Neural cell (in vitro differentiated cells): ENCODE measurements around the gene ZNF396. TPM values are rescaled to one million over a fixed set of nuclear protein-coding genes. Genes with fewer than 3 reads are reported as not detected.

Source experiments
- H2AFZ ChIP-seq: fragments of 200-600, 300-800 bp; sonication (generic), shearing (Covaris generic); 2 replicates; pipeline ENCODE4 v1.6.0; 2014; ENCODE audit warnings: low read depth, mild to moderate bottlenecking, antibody characterized with exemption, low read length, moderate library complexity
- H3F3A ChIP-seq: fragments of 200-600 bp; shearing (Covaris generic); 2 replicates; pipeline ENCODE4 v1.6.1; 2016; ENCODE audit warnings: mild to moderate bottlenecking, moderate library complexity, mixed read lengths, antibody characterized with exemption, low read length; ENCODE audit not compliant: insufficient read depth, poor library complexity, severe bottlenecking
- H3K27ac ChIP-seq: fragments of 200-600, 300-800 bp; sonication (generic), shearing (Covaris generic); 2 replicates; pipeline ENCODE4 v1.5.1; 2014; ENCODE audit warnings: mild to moderate bottlenecking, low read length, moderate library complexity
- H3K27me3 ChIP-seq: fragments of 300-800, 200-600 bp; sonication (generic), shearing (Covaris generic); 2 replicates; pipeline ENCODE4 v1.6.0; 2014; ENCODE audit warnings: mild to moderate bottlenecking, low read depth, low read length, moderate library complexity; ENCODE audit not compliant: insufficient read depth
- H3K36me3 ChIP-seq: fragments of 300-800, 200-600 bp; sonication (generic), shearing (Covaris generic); 2 replicates; pipeline ENCODE4 v1.5.1; 2014; ENCODE audit warnings: mild to moderate bottlenecking, antibody characterized with exemption, low read length, moderate library complexity; ENCODE audit not compliant: insufficient read depth
- H3K4me2 ChIP-seq: fragments of 300-800, 200-600 bp; sonication (generic), shearing (Covaris generic); 2 replicates; pipeline ENCODE4 v1.6.0; 2014; ENCODE audit warnings: mild to moderate bottlenecking, low read length
- H3K4me3 ChIP-seq: fragments of 300-800, 200-600 bp; sonication (generic), shearing (Covaris generic); 2 replicates; pipeline ENCODE4 v1.5.1; 2014; ENCODE audit warnings: mild to moderate bottlenecking, low read length, moderate library complexity
- H3K79me2 ChIP-seq: fragments of 200-600 bp; shearing (Covaris generic); replicated peaks from 2 replicates; pipeline ENCODE4 v1.6.0; 2014; ENCODE audit warnings: mild to moderate bottlenecking, low read length, moderate library complexity; ENCODE audit not compliant: insufficient read depth
- H3K9ac ChIP-seq: fragments of 300-800, 200-600 bp; sonication (generic), shearing (Covaris generic); 2 replicates; pipeline ENCODE4 v1.6.1; 2016; ENCODE audit warnings: mild to moderate bottlenecking, low read length, mixed read lengths
- H3K9me2 ChIP-seq: fragments of 200-600 bp; shearing (Covaris generic); 2 replicates; pipeline ENCODE4 v1.6.1; 2016; ENCODE audit warnings: mild to moderate bottlenecking, low read length, mixed read lengths; ENCODE audit not compliant: insufficient read depth
- H3K9me3 ChIP-seq: fragments of 200-600, 300-800 bp; sonication (generic), shearing (Covaris generic); 2 replicates; pipeline ENCODE4 v1.6.1; 2016; ENCODE audit warnings: mild to moderate bottlenecking, mixed run types, low read length, moderate library complexity, mixed read lengths
- H4K20me1 ChIP-seq: fragments of 200-600 bp; shearing (Covaris generic); 2 replicates; pipeline ENCODE4 v1.6.1; 2016; ENCODE audit warnings: mild to moderate bottlenecking, mixed run types; ENCODE audit not compliant: insufficient read depth
- EP300 ChIP-seq: fragments of 450-650 bp; conservative IDR thresholded peaks from 2 replicates; pipeline ENCODE4 v1.6.1; 2014; ENCODE audit warnings: antibody characterized with exemption, mild to moderate bottlenecking, moderate library complexity; ENCODE audit not compliant: poor library complexity, severe bottlenecking
- EZH2 ChIP-seq: fragments of 200-600, 300-800 bp; shearing (Covaris generic), sonication (generic); IDR thresholded peaks from 2 replicates; pipeline ENCODE4 v1.6.1; 2014; ENCODE audit warnings: antibody characterized with exemption, low read length, borderline replicate concordance, mild to moderate bottlenecking; ENCODE audit not compliant: insufficient read depth, poor library complexity, severe bottlenecking
- MXI1 ChIP-seq: fragments of 450-650 bp; conservative IDR thresholded peaks from 2 replicates; pipeline ENCODE4 v1.6.1; 2014; ENCODE audit warnings: antibody characterized with exemption, mild to moderate bottlenecking; ENCODE audit not compliant: poor library complexity, severe bottlenecking
- POLR2AphosphoS5 ChIP-seq: IDR thresholded peaks from 2 replicates; pipeline ENCODE4 v1.6.1; 2012
- RAD21 ChIP-seq: fragments of 450-650 bp; conservative IDR thresholded peaks from 2 replicates; pipeline ENCODE4 v1.6.1; 2014; ENCODE audit warnings: antibody characterized with exemption, mild to moderate bottlenecking, moderate library complexity
- SMC3 ChIP-seq: fragments of 450-650 bp; conservative IDR thresholded peaks from 2 replicates; pipeline ENCODE4 v1.6.1; 2014; ENCODE audit warnings: antibody characterized with exemption, mild to moderate bottlenecking, moderate library complexity; ENCODE audit not compliant: poor library complexity
- TAF1 ChIP-seq: IDR thresholded peaks from 2 replicates; pipeline ENCODE4 v1.6.1; 2012; ENCODE audit warnings: low read depth
- polyA plus RNA-seq: library from polyadenylated mRNA; depleted of rRNA; stranded (reverse); fragments of >200 nt; gene quantifications from 2 replicates; pipeline ENCODE4 v1.2.3, GENCODE V29; 2014
- TF ChIP-seq, protein P1 (sequence below): IDR thresholded peaks from 2 replicates; pipeline ENCODE4 v1.6.1; 2012; ENCODE audit warnings: borderline replicate concordance
- TF ChIP-seq, protein P2 (sequence below): fragments of 450-650 bp; IDR thresholded peaks from 2 replicates; pipeline ENCODE4 v1.5.1; 2014; ENCODE audit warnings: antibody characterized with exemption, mild to moderate bottlenecking, moderate library complexity; ENCODE audit not compliant: poor library complexity, severe bottlenecking

The ZNF396 gene
- polyA plus RNA-seq, 1 donor from 2014 or later, result 0.92 TPM

DNA sequence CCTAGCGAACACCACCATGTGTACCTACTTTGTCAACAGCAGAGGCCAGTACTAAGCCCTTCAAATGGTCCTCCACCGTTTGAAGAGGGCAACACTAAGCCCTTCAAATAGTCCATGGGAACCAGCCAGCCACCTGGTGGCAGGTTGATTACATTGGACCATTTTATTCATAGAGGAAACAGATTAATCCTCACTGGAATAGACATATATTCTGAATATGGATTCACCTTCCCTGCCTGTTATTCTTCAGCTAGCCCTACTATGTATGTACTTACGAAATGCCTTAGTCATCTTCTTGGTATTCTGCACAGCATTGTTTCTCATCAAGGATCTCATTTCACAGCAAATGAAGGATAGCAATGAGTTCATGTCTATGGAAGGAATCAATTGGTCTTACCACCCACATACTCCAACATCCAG is 10.0 kb upstream of the ZNF396 start:
- TF ChIP-seq TAF1, result no peak
- no peak for TF ChIP-seq EP300
- no peak for TF ChIP-seq MXI1
- TF ChIP-seq SMC3, result no peak
- TF ChIP-seq RAD21, result no peak
- no peak for TF ChIP-seq EZH2
- TF ChIP-seq POLR2AphosphoS5, result no peak
- TF ChIP-seq, protein P1, sequence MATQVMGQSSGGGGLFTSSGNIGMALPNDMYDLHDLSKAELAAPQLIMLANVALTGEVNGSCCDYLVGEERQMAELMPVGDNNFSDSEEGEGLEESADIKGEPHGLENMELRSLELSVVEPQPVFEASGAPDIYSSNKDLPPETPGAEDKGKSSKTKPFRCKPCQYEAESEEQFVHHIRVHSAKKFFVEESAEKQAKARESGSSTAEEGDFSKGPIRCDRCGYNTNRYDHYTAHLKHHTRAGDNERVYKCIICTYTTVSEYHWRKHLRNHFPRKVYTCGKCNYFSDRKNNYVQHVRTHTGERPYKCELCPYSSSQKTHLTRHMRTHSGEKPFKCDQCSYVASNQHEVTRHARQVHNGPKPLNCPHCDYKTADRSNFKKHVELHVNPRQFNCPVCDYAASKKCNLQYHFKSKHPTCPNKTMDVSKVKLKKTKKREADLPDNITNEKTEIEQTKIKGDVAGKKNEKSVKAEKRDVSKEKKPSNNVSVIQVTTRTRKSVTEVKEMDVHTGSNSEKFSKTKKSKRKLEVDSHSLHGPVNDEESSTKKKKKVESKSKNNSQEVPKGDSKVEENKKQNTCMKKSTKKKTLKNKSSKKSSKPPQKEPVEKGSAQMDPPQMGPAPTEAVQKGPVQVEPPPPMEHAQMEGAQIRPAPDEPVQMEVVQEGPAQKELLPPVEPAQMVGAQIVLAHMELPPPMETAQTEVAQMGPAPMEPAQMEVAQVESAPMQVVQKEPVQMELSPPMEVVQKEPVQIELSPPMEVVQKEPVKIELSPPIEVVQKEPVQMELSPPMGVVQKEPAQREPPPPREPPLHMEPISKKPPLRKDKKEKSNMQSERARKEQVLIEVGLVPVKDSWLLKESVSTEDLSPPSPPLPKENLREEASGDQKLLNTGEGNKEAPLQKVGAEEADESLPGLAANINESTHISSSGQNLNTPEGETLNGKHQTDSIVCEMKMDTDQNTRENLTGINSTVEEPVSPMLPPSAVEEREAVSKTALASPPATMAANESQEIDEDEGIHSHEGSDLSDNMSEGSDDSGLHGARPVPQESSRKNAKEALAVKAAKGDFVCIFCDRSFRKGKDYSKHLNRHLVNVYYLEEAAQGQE, result no peak
- TF ChIP-seq, protein P2, sequence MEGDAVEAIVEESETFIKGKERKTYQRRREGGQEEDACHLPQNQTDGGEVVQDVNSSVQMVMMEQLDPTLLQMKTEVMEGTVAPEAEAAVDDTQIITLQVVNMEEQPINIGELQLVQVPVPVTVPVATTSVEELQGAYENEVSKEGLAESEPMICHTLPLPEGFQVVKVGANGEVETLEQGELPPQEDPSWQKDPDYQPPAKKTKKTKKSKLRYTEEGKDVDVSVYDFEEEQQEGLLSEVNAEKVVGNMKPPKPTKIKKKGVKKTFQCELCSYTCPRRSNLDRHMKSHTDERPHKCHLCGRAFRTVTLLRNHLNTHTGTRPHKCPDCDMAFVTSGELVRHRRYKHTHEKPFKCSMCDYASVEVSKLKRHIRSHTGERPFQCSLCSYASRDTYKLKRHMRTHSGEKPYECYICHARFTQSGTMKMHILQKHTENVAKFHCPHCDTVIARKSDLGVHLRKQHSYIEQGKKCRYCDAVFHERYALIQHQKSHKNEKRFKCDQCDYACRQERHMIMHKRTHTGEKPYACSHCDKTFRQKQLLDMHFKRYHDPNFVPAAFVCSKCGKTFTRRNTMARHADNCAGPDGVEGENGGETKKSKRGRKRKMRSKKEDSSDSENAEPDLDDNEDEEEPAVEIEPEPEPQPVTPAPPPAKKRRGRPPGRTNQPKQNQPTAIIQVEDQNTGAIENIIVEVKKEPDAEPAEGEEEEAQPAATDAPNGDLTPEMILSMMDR, result no peak
- Histone ChIP-seq H3K9ac (no peak overlapping the region), H3K4me2 (no peak overlapping the region), H3K36me3 (no peaks in the 10 kb centered on the region), H3K9me3 (no peaks in the 10 kb centered on the region), H3K9me2 (no peaks in the 10 kb centered on the region), H3K79me2 (no peaks in the 10 kb centered on the region), H3F3A (no peaks in the 10 kb centered on the region), H3K4me3 (no peak overlapping the region), H3K27ac (no peak overlapping the region), H2AFZ (no peak overlapping the region), H4K20me1 (no peaks in the 10 kb centered on the region), H3K27me3 (no peaks in the 10 kb centered on the region)

DNA sequence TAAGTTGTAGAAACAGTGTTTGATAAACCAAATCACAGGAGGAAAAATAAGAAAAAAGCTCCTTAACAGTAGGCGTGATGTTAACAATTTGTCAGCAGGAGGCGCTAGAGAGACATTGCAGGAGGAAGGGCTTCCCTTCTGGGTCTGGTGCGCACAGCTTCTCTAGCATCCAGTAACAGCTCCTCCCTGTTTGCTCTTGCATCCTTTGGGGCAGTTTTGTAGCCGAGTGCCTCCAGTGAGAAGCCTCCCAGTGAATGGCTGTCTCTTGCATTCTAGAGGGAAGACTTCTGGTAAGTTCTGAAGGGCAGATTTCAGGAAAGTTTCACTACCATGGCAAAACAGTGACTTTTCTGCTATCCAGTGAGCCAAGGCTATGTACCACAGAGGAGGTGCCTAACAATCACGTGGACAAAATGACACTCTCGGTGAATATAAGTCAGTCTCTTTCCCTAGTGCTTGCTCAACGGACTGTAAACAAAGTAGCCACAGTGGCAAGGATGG is 9.5 kb upstream of the ZNF396 start:
- Histone ChIP-seq H4K20me1 (no peaks in the 10 kb centered on the region), H3K27me3 (no peaks in the 10 kb centered on the region), H3K79me2 (no peaks in the 10 kb centered on the region), H3K9ac (no peak overlapping the region), H3K4me3 (no peak overlapping the region), H2AFZ (no peak overlapping the region), H3K4me2 (no peak overlapping the region), H3K9me2 (no peaks in the 10 kb centered on the region), H3K36me3 (no peaks in the 10 kb centered on the region), H3K27ac (no peak overlapping the region), H3K9me3 (no peaks in the 10 kb centered on the region), H3F3A (no peaks in the 10 kb centered on the region)
- peak; percentile 72 for TF ChIP-seq RAD21
- no peak for TF ChIP-seq MXI1
- peak; percentile 69 for TF ChIP-seq SMC3
- TF ChIP-seq, protein P2, result peak; percentile 71
- TF ChIP-seq, protein P1, result no peak
